K562 (cell line): ENCODE measurements around the gene PPP1CC. TPM values are rescaled to one million over a fixed set of nuclear protein-coding genes. Genes with fewer than 3 reads are reported as not detected.

Experiments used
- BCOR ChIP-seq: fragments of 450-650 bp; IDR thresholded peaks from 2 replicates; pipeline ENCODE4 v1.6.1; 2016
- KAT2B ChIP-seq: IDR thresholded peaks from one replicate; pipeline ENCODE4 v1.6.1; 2012; ENCODE audit warnings: low read depth, mild to moderate bottlenecking, control low read depth, inconsistent platforms, low read length, moderate library complexity
- MTA3 ChIP-seq: fragments of 450-650 bp; formaldehyde crosslinking; IDR thresholded peaks from 2 replicates; pipeline ENCODE4 v1.6.1; 2017; ENCODE audit warnings: mild to moderate bottlenecking, borderline replicate concordance
- NCOA1 ChIP-seq: fragments of 450-650 bp; IDR thresholded peaks from 2 replicates; pipeline ENCODE4 v1.6.1; 2016; ENCODE audit warnings: low read depth
- NCOA6 ChIP-seq: fragments of 450-650 bp; IDR thresholded peaks from 2 replicates; pipeline ENCODE4 v1.6.1; 2017; ENCODE audit warnings: mild to moderate bottlenecking
- NFE2L1 ChIP-seq: fragments of 450-650 bp; IDR thresholded peaks from 2 replicates; pipeline ENCODE4 v1.6.1; 2016; ENCODE audit warnings: missing genetic modification characterization, low read depth, mild to moderate bottlenecking, missing compliant biosample characterization, moderate library complexity, borderline replicate concordance
- NFRKB ChIP-seq: fragments of 450-650 bp; IDR thresholded peaks from 2 replicates; pipeline ENCODE4 v1.6.1; 2016; ENCODE audit warnings: low read depth
- PHB2 ChIP-seq: fragments of 450-650 bp; IDR thresholded peaks from 2 replicates; pipeline ENCODE4 v1.6.1; 2017; ENCODE audit warnings: low read depth
- PRPF4 ChIP-seq: fragments of 200-400 bp; formaldehyde crosslinking; IDR thresholded peaks from one replicate; pipeline ENCODE4 v1.6.1; 2017; ENCODE audit warnings: low read length, low read depth, mild to moderate bottlenecking; ENCODE audit not compliant: insufficient read depth, poor library complexity, severe bottlenecking
- SRF ChIP-seq, 2 experiments: fragments of 250-450, 450-650 bp in 1 of 2; sonication (Bioruptor Pico) in 1 of 2; sonication (generic) in 1 of 2; formaldehyde crosslinking; IDR thresholded peaks; 2 replicates each; pipeline versions ENCODE4 v1.5.0 to v1.5.1; 2020 to 2022; ENCODE audit warnings: mild to moderate bottlenecking in 1 of 2, missing genetic modification reagents in 1 of 2
- TAL1 ChIP-seq: fragments of 450-650 bp; IDR thresholded peaks from 2 replicates; pipeline ENCODE4 v1.6.1; 2016; ENCODE audit warnings: mild to moderate bottlenecking
- XRCC4 ChIP-seq: IDR thresholded peaks from one replicate; pipeline ENCODE4 v1.6.1; 2011; ENCODE audit not compliant: insufficient read depth, insufficient read length; ENCODE audit errors: extremely low read depth
- ZNF165 ChIP-seq: fragments of 250-450 bp; sonication (Bioruptor Pico); IDR thresholded peaks from 2 replicates; pipeline ENCODE4 v1.4.0; 2020; ENCODE audit warnings: borderline replicate concordance
- ZNF174 ChIP-seq: fragments of 250-450 bp; sonication (Bioruptor Pico); IDR thresholded peaks from 2 replicates; pipeline ENCODE4 v1.4.0; 2020; ENCODE audit warnings: mild to moderate bottlenecking
- ZNF253 ChIP-seq: fragments of 250-450 bp; sonication (Bioruptor Pico); conservative IDR thresholded peaks from 2 replicates; pipeline ENCODE4 v1.6.1; 2021; ENCODE audit warnings: mild to moderate bottlenecking
- polyA plus RNA-seq, 8 experiments: library from polyadenylated mRNA; depleted of rRNA in 4 of 8; stranded (reverse) in 5 of 8; unstranded in 3 of 8; fragments of >200 nt; fragmentation: Nextera tagmentation in 2 of 8; fragmentation: Illumina TruSeq in 1 of 8; extraction: Ambion mirVana in 2 of 8; extraction: Trizol in 1 of 8; gene quantifications; 2 replicates each; pipeline versions ENCODE4 v1.2.1 to v1.2.3, GENCODE V29; 2011 to 2014; ENCODE audit warnings: inconsistent platforms in 1 of 8, missing spikeins in 1 of 8
- total RNA-seq, 7 experiments: library from RNA; depleted of rRNA in 6 of 7; stranded (reverse); fragments of >200 nt in 6 of 7; fragmentation: Illumina TruSeq in 2 of 7; extraction: Trizol in 2 of 7; gene quantifications; 2 replicates each; pipeline versions ENCODE4 v1.2.1 to v1.2.3, GENCODE V29; 2011 to 2021; ENCODE audit warnings: low replicate concordance in 1 of 7
- TF ChIP-seq, protein P1 (sequence below): fragments of 250-450 bp; sonication (Bioruptor Pico); IDR thresholded peaks from 2 replicates; pipeline ENCODE4 v1.8.0; 2021; ENCODE audit warnings: moderate library complexity, mild to moderate bottlenecking, inconsistent platforms
- TF ChIP-seq, protein P2 (sequence below): fragments of 250-450 bp; sonication (Bioruptor Pico); IDR thresholded peaks from 2 replicates; pipeline ENCODE4 v1.6.1; 2021; ENCODE audit warnings: mild to moderate bottlenecking
- TF ChIP-seq, protein P3 (sequence below), 2 experiments: fragments of 150-350 bp in 1 of 2; IDR thresholded peaks; 2 replicates each; pipeline ENCODE4 v1.6.1; 2012 to 2016; ENCODE audit warnings: low read depth in 2 of 2, low read length in 2 of 2, mild to moderate bottlenecking in 1 of 2, moderate library complexity in 1 of 2
- TF ChIP-seq, protein P4 (sequence below): sonication (generic); formaldehyde crosslinking; IDR thresholded peaks from 2 replicates; pipeline ENCODE4 v1.8.1; 2022; ENCODE audit warnings: missing genetic modification reagents
- TF ChIP-seq, protein P5 (sequence below): sonication (generic); formaldehyde crosslinking; IDR thresholded peaks from 2 replicates; pipeline ENCODE4 v1.8.0; 2022; ENCODE audit warnings: mild to moderate bottlenecking, missing genetic modification reagents
- TF ChIP-seq, protein P6 (sequence below), 2 experiments: IDR thresholded peaks; 2 replicates each; pipeline ENCODE4 v1.6.1; 2011; ENCODE audit warnings: borderline replicate concordance in 1 of 2, control low read depth in 1 of 2, low read depth in 1 of 2, low read length in 1 of 2, mild to moderate bottlenecking in 1 of 2, mixed read lengths in 1 of 2, moderate library complexity in 1 of 2; ENCODE audit not compliant: insufficient read depth in 1 of 2, insufficient read length in 1 of 2, poor library complexity in 1 of 2, severe bottlenecking in 1 of 2; ENCODE audit errors: extremely low read depth in 1 of 2

Gene PPP1CC
- total and polyA plus RNA-seq, 9 of the 15 experiments (the other 6 are each of a cell fraction or from before 2014, with no cell fraction given): 67.4 to 286 (median 195) TPM

DNA sequence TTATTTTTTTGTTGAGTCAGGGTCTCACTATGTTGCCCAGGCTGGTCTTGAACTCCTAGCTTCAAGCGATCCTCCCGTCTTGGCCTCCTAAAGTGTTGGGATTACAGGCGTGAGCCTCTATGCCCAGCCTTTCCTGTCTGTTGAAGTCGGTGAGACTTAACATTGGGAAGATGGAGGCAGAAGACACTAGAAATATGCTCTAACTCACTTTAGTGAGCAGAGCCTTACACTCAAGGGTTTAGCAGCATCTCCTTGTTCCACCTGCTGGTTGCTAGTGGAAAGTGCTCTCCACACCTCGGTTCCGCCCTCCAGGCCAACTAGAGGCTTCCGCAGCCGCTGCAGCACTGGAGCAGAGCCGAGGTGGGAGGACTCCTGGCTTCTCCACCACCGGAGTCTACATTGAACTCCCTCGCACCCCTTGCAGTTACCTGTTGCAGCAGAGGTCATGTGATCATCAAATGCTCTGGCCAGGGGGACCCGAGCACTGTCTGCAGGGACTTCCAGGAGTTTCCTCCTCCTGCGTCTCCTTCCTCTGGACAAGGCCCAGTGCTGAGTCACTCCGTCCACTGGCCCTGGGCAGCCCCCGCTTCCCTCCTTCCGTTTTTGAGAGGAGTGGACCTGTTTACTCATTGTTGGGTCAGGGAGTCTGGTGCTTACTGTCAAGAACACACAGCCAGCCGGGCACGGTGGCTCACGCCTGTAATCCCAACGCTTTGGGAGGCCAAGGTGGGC, 44.4 kb downstream of the PPP1CC start (continued):
- TF ChIP-seq SRF (CRISPR knock-in tag; IDR thresholded peaks at IDR 0.05) (peak in 1 of 2 experiments; percentile 47; a peak in 2 of 4 replicates), PRPF4 (no peak), PHB2 (no peak), NFRKB (no peak; the same call in 1 of the 2 replicates), NCOA1 (0 out of 2 replicates have a peak, but pooled peaks have one; percentile 54), NFE2L1 (peak; percentile 81), MTA3 (peak; percentile 88; the same call in 1 of the 2 replicates), BCOR (peak; percentile 64), XRCC4 (no peak), ZNF165 (CRISPR knock-in tag) (peak; percentile 50; the same call in 1 of the 2 replicates), ZNF253 (no peak), NCOA6 (no peak), KAT2B (no peak), TAL1 (no peak), ZNF174 (CRISPR knock-in tag) (no peak)
- TF ChIP-seq, protein P1, sequence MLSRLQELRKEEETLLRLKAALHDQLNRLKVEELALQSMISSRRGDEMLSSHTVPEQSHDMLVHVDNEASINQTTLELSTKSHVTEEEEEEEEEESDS: no peak
- TF ChIP-seq, protein P2, sequence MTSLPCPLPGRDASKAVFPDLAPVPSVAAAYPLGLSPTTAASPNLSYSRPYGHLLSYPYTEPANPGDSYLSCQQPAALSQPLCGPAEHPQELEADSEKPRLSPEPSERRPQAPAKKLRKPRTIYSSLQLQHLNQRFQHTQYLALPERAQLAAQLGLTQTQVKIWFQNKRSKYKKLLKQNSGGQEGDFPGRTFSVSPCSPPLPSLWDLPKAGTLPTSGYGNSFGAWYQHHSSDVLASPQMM (CRISPR knock-in tag): no peak
- TF ChIP-seq, protein P3, sequence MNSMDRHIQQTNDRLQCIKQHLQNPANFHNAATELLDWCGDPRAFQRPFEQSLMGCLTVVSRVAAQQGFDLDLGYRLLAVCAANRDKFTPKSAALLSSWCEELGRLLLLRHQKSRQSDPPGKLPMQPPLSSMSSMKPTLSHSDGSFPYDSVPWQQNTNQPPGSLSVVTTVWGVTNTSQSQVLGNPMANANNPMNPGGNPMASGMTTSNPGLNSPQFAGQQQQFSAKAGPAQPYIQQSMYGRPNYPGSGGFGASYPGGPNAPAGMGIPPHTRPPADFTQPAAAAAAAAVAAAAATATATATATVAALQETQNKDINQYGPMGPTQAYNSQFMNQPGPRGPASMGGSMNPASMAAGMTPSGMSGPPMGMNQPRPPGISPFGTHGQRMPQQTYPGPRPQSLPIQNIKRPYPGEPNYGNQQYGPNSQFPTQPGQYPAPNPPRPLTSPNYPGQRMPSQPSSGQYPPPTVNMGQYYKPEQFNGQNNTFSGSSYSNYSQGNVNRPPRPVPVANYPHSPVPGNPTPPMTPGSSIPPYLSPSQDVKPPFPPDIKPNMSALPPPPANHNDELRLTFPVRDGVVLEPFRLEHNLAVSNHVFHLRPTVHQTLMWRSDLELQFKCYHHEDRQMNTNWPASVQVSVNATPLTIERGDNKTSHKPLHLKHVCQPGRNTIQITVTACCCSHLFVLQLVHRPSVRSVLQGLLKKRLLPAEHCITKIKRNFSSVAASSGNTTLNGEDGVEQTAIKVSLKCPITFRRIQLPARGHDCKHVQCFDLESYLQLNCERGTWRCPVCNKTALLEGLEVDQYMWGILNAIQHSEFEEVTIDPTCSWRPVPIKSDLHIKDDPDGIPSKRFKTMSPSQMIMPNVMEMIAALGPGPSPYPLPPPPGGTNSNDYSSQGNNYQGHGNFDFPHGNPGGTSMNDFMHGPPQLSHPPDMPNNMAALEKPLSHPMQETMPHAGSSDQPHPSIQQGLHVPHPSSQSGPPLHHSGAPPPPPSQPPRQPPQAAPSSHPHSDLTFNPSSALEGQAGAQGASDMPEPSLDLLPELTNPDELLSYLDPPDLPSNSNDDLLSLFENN (IDR thresholded peaks at IDR 0.05; ENCODE audit: low read depth in 2 of 2, low read length in 2 of 2): no peak
- TF ChIP-seq, protein P4, sequence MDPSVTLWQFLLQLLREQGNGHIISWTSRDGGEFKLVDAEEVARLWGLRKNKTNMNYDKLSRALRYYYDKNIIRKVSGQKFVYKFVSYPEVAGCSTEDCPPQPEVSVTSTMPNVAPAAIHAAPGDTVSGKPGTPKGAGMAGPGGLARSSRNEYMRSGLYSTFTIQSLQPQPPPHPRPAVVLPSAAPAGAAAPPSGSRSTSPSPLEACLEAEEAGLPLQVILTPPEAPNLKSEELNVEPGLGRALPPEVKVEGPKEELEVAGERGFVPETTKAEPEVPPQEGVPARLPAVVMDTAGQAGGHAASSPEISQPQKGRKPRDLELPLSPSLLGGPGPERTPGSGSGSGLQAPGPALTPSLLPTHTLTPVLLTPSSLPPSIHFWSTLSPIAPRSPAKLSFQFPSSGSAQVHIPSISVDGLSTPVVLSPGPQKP (CRISPR knock-in tag): no peak
- TF ChIP-seq, protein P5, sequence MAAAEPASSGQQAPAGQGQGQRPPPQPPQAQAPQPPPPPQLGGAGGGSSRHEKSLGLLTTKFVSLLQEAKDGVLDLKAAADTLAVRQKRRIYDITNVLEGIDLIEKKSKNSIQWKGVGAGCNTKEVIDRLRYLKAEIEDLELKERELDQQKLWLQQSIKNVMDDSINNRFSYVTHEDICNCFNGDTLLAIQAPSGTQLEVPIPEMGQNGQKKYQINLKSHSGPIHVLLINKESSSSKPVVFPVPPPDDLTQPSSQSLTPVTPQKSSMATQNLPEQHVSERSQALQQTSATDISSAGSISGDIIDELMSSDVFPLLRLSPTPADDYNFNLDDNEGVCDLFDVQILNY (CRISPR knock-in tag): no peak
- TF ChIP-seq, protein P6, sequence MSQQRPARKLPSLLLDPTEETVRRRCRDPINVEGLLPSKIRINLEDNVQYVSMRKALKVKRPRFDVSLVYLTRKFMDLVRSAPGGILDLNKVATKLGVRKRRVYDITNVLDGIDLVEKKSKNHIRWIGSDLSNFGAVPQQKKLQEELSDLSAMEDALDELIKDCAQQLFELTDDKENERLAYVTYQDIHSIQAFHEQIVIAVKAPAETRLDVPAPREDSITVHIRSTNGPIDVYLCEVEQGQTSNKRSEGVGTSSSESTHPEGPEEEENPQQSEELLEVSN (IDR thresholded peaks at IDR 0.05; ENCODE audit: borderline replicate concordance in 1 of 2, extremely low read depth in 1 of 2, insufficient read depth in 1 of 2, insufficient read length in 1 of 2, low read depth in 1 of 2, low read length in 1 of 2, poor library complexity in 1 of 2, severe bottlenecking in 1 of 2): peak; percentile 32 to 37
